ENCODE measurements around the gene SH3BP1. TPM values are rescaled to one million over a fixed set of nuclear protein-coding genes. Genes with fewer than 3 reads are reported as not detected.

Gene SH3BP1
- total RNA-seq, 1 donor from 2014 or later, result 6.9 TPM

DNA sequence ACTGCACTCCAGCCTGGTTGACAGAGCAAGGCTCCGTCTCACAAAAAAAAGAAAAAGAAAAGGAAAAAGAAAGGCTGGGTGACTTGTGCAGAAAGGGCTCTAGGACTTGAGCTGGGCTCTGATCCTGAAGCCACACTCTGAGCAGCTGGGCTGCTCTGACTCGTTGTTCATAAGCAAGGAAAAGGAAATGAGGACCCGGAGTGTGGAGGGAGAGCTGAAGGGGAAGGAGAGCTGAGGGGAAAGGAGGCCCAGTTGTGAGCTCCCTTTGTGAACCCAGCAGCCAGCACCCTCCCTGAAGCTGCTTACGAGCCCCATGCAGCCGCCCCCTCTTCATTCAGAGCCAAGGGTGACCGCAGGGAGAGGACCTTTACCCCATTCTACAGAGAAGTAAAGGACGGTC is 12.3 kb upstream of the SH3BP1 start:
- Mint-ChIP-seq H3K27me3 (ENCODE audit: unreplicated experiment) (no peaks in the 10 kb centered on the region), H3K27ac (ENCODE audit: unreplicated experiment) (no peak overlapping the region), H3K4me1 (ENCODE audit: unreplicated experiment) (peaks cover 7% of the 10 kb centered on the region), H3K4me3 (ENCODE audit: unreplicated experiment) (no peak overlapping the region), H3K36me3 (ENCODE audit: unreplicated experiment) (peaks cover 2% of the 10 kb centered on the region), H3K9me3 (ENCODE audit: unreplicated experiment) (no peaks in the 10 kb centered on the region)
- TF ChIP-seq, protein P1, sequence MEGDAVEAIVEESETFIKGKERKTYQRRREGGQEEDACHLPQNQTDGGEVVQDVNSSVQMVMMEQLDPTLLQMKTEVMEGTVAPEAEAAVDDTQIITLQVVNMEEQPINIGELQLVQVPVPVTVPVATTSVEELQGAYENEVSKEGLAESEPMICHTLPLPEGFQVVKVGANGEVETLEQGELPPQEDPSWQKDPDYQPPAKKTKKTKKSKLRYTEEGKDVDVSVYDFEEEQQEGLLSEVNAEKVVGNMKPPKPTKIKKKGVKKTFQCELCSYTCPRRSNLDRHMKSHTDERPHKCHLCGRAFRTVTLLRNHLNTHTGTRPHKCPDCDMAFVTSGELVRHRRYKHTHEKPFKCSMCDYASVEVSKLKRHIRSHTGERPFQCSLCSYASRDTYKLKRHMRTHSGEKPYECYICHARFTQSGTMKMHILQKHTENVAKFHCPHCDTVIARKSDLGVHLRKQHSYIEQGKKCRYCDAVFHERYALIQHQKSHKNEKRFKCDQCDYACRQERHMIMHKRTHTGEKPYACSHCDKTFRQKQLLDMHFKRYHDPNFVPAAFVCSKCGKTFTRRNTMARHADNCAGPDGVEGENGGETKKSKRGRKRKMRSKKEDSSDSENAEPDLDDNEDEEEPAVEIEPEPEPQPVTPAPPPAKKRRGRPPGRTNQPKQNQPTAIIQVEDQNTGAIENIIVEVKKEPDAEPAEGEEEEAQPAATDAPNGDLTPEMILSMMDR (IDR thresholded peaks at IDR 0.05), result no peak
- no peak for DNase-seq (ENCODE audit: extremely low spot score, unreplicated experiment)

DNA sequence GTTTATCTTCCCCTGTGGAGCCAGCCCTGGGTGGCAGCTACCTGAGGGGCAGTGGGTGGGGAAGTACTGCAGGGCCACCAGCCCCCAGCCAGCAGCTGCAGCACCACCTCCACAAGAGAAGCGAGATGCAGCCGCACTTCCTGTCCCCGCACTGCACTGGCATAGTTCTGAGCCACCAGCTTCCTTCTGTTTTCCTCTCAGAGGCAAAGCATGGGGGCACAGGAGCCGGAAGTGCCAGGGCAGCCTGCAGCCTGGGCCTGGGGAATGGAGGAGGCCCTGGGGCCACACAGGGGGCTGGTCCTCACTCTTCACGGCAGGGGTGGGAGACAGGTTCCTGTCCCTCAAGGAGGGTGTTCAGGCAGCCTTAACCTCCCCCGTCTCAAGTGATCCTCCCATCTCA is 11.9 kb upstream of the SH3BP1 start:
- DNase-seq (ENCODE audit: extremely low spot score, unreplicated experiment), result no peak
- peaks cover 2% of the 10 kb centered on the region for H3K36me3 Mint-ChIP-seq (ENCODE audit: unreplicated experiment)
- no peaks in the 10 kb centered on the region for H3K9me3 Mint-ChIP-seq (ENCODE audit: unreplicated experiment)
- TF ChIP-seq, protein P1 (IDR thresholded peaks at IDR 0.05), result no peak
- no peak overlapping the region for H3K27ac Mint-ChIP-seq (ENCODE audit: unreplicated experiment)
- H3K4me3 Mint-ChIP-seq (ENCODE audit: unreplicated experiment), result no peak overlapping the region
- no peaks in the 10 kb centered on the region for H3K27me3 Mint-ChIP-seq (ENCODE audit: unreplicated experiment)
- peaks cover 7% of the 10 kb centered on the region for H3K4me1 Mint-ChIP-seq (ENCODE audit: unreplicated experiment)

DNA sequence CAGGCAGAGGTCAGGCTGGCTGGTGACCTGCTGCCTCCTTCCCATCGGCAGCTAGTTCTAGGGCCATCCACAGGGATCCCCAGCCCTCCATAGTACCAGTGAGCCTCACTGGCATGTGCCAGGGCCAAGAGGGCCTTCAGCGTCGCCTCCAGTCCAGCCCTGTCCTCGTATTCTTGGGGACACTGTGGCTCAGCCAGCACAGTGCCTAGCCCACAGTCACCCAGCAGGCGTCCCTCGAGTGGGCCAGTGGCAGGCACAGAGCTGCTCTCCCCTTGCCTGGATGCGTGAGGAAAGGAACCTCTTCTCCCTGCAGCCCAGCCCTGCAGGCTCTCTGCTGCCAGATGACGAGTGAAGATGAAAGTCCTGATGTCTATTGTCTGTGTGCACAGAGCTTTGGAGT is 10.6 kb upstream of the SH3BP1 start:
- DNase-seq (ENCODE audit: extremely low spot score, unreplicated experiment), result no peak
- Mint-ChIP-seq H3K27ac (ENCODE audit: unreplicated experiment) (no peak overlapping the region), H3K27me3 (ENCODE audit: unreplicated experiment) (no peaks in the 10 kb centered on the region), H3K4me1 (ENCODE audit: unreplicated experiment) (peaks cover 15% of the 10 kb centered on the region), H3K9me3 (ENCODE audit: unreplicated experiment) (no peaks in the 10 kb centered on the region), H3K36me3 (ENCODE audit: unreplicated experiment) (no peaks in the 10 kb centered on the region), H3K4me3 (ENCODE audit: unreplicated experiment) (no peak overlapping the region)
- TF ChIP-seq, protein P1 (IDR thresholded peaks at IDR 0.05), result no peak

DNA sequence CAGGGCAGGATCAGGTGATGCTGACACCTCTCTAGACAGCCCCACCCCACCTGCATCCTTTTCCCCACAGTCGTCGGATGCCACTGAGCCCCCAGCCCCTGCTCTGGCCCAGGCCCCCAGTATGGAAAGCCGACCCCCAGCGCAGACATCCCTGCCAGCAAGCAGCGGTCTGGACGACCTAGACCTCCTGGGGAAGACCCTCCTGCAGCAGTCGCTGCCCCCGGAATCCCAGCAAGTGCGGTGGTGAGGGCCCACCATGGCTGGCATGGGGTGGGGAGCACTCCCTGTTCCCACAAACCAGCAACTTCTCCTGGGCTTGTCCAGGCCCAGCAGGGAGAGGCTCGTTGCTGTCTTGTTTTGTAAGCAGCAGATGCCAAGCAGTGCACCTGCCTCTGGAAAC is 9.5 kb upstream of the SH3BP1 start:
- no peak for DNase-seq (ENCODE audit: extremely low spot score, unreplicated experiment)
- no peaks in the 10 kb centered on the region for H3K9me3 Mint-ChIP-seq (ENCODE audit: unreplicated experiment)
- no peaks in the 10 kb centered on the region for H3K27me3 Mint-ChIP-seq (ENCODE audit: unreplicated experiment)

DNA sequence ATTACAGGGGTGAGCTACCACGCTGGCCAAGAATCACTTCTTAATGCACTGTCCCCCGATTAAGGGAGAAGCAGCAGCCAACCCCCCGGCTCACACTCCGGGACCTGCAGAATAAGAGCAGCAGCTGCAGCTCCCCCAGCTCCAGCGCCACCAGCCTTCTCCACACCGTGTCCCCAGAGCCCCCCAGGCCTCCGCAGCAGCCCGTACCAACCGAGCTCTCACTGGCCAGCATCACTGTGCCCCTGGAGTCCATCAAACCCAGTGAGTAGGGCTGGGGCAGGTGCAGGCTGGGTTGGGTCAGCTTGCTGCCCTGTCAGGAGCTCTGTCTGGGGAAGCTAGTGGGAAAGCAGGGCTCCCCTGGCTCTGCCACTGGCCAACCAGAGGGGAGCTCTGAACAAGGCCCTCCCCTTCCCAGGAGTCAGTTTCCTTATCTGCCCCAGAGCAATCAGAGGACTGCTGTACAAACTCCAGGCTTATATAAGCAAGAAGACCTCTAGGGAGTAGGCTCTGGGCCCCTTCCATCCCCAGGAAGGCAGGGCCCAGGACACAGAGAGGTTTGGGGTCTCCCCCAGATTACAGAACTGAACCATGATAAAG is 8.5 kb upstream of the SH3BP1 start:
- H3K9me3 Mint-ChIP-seq (ENCODE audit: unreplicated experiment), result no peaks in the 10 kb centered on the region
- TF ChIP-seq, protein P1 (IDR thresholded peaks at IDR 0.05), result no peak
- no peak overlapping the region for H3K27ac Mint-ChIP-seq (ENCODE audit: unreplicated experiment)
- H3K4me3 Mint-ChIP-seq (ENCODE audit: unreplicated experiment), result no peak overlapping the region
- H3K4me1 Mint-ChIP-seq (ENCODE audit: unreplicated experiment), result peaks cover 26% of the 10 kb centered on the region
- DNase-seq (ENCODE audit: extremely low spot score, unreplicated experiment), result no peak
- no peaks in the 10 kb centered on the region for H3K27me3 Mint-ChIP-seq (ENCODE audit: unreplicated experiment)
- no peaks in the 10 kb centered on the region for H3K36me3 Mint-ChIP-seq (ENCODE audit: unreplicated experiment)

More for the DNA sequence above, 9.5 kb upstream of the SH3BP1 start:
- H3K36me3 Mint-ChIP-seq (ENCODE audit: unreplicated experiment), result no peaks in the 10 kb centered on the region
- TF ChIP-seq, protein P1 (IDR thresholded peaks at IDR 0.05), result no peak
- no peak overlapping the region for H3K27ac Mint-ChIP-seq (ENCODE audit: unreplicated experiment)
- no peak overlapping the region for H3K4me3 Mint-ChIP-seq (ENCODE audit: unreplicated experiment)
- peaks cover 25% of the 10 kb centered on the region for H3K4me1 Mint-ChIP-seq (ENCODE audit: unreplicated experiment)

Measured in osteocyte (in vitro differentiated cells).